GM21786 (cell line): ENCODE data around the gene SHBG.
"Not testable (repeated sequence)": the region's sequence is repeated elsewhere in the genome, so short reads cannot be mapped to it uniquely, and the experiment has no call there.

Experiments
- ATAC-seq: cut with Tn5 transposase; IDR thresholded peaks from one replicate; pipeline ENCODE4 v1.9.1; 2021; ENCODE audit not compliant: unreplicated experiment

The SHBG gene

DNA sequence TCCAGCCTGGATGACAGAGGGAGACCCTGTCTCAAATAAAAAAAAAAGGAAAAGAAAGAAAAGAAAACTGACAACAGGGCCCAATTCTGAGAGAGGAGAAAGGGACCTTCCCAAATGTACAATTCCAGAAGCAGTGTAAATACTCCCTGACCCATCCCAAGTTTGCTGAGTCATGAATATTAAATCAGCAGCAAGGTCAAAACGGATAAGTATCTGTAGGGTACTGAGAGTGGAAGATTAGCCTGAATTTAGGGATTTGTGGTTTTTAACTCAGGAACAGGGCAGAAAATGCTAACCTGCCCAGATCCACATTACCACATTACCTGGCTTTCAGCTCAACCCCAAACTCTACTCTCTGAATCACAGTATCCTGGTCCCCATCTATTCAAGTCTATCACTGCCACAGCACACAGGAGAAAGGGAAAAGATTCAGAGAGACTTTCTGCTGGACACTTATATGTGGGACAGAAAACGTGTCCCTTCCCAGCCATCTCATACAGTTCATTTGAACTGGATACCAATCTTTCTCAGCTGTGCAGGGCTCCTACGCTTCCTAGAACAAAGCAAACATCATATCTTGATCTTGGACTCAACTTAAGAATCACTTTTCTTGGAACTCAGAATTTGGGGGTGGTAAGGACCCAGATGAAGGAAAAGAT is 18.2 kb upstream of the SHBG start:
- ATAC-seq: no peak

DNA sequence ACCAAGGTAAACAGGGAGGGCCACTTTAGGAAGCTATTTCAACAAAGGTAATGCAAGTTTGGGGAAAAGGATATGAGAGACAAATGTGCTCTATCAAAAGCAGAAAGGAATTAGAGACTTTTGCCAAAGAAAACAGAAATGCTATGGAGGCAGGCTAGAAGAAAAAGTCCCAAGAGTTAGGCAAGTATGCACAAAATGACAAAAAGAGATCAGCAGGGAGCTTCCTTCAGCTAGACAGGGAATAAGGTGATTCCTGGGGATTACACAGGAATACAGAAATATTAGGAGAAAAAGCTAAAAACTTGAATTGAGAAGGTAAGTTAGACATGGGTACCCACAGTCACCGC is 17.7 kb upstream of the SHBG start:
- no peak for ATAC-seq

DNA sequence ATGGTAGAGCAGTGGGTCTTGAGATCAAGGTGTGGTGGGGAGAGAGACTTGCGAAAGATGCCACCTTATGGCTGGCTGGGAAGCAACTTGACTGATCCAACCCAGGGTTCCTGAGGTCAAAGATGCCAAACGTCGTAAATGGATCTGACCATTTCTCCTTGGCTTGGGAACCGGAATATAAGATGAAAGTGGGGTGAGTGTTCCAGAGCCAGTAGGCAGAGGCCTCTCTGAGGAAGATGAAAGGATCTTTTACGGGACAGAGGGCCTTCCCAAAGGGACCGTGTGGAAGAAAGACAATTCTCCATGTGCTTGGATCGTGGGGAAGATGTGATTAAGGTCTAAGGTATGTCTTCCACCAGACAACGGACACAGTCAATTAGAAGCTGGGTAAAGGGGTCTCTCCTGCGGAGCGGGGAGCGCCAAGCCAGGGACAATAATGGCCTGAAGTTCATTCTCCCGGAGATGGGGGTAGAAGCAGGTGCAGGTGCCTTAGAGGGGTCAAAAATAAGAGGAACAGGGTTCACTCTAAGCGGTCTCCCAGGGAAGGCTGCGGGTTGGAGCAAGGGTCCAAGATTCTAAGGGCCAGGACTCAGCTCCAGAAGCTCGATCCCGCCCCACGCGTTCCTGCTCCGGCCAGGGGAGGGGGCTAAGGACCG is 16.0 kb upstream of the SHBG start:
- ATAC-seq: no peak

DNA sequence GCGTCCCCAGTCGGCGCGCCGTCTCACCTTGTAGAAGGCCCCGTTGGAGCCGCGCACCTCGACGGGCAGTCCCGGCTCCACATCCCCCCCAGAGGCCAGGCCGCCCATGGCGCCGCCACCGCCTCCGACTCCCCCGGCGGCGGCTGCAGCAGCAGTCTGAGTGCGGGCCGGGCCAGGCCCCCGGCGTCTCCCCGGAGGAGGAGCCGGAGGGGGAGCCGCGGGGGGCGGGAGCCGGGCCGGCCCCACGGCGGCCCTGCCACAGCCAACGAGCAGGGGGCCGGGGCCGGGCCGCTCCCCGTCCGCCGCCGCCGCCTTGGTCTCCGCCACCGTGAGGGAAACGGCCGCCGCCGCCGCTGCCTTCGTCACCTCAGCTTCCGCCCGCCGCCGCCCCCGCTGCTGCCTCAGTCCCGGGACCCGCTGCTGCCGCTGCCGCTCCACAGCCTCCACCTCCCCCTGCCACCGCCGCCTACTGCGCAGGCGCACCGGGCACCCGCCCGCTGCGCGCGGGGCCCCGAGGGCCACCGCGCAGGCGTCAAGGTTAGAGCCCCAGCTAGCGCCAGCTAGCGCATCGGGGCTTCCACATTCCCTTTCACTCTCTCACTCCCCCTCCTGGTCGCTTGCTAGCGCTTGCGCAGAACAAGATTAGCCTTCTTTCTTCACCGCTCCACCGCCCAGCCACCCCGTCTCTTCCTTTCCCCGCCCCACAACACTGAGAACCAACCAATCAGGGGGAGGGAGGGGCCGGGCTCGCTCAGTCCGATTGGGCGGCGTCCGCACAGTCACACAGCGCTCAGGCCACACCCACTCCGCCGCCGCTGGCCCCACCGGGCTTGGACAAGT is 15.3 kb upstream of the SHBG start, which contains the start of gene FXR2:
Gene FXR2 (minus strand): TSS at position 473 of the 840 bp plus-strand sequence. CDS start 365 bp downstream, at position 108.
- peak; percentile 80 for ATAC-seq

DNA sequence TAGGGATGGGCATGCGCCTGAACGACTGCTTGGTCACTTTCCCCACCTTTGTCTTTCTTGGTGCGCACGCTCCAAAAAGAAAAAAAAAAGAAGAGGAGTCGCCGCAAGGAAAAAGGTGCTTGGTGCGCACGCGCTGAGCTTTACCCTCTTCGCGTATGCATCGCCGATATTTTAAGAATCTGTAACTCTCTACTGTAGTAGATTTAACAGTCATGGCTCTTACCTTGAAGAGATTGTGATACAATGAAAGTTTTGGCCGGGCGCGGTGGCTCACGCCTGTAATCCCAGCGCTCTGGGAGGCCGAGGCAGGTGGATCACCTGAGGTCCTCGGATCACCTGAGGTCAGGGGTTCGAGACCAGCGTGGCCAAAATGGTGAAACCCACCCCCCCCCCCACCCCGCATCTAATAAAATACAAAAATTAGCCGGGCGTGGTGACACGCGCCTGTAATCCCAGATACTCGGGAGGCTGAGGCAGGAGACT is 14.6 kb upstream of the SHBG start:
- ATAC-seq: no peak

DNA sequence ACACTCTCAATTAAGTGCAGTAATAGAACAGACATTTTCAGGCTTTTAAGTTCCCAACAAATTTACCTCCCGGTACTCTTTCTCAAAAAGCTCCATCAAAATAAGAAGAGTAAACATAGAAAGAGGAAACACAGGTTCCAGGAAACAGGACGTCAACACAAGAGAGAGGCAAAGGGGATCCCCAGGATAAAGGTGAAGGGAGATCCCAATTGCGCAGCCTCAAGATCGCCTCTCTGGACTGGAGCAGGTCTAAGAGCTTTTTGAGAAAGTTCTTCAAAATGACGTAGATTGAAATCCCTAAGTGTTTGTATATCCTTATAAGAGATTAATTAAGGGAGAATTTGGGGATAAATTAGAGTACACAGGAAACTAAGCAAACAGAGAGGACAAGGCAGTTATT is 11.3 kb upstream of the SHBG start:
- no peak for ATAC-seq

DNA sequence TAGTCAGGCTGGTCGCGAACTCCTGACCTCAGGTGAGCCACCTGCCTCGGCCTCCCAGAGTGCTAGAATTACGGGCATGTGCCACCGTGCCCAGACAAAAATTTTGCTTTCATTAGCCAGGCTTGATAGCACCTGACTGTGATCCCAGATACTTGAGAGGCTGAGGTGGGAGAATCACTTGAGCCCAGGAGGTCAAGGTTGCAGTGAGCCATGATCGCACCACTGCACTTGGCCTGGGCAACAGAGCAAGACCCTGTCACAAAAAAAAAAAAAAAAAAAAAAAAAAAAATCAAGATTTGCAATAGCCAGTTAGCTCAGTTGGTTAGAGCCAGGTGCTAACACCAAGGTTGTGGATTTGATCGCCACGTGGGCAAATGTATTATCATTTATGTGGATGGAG is 9.1 kb upstream of the SHBG start:
- ATAC-seq: no peak

DNA sequence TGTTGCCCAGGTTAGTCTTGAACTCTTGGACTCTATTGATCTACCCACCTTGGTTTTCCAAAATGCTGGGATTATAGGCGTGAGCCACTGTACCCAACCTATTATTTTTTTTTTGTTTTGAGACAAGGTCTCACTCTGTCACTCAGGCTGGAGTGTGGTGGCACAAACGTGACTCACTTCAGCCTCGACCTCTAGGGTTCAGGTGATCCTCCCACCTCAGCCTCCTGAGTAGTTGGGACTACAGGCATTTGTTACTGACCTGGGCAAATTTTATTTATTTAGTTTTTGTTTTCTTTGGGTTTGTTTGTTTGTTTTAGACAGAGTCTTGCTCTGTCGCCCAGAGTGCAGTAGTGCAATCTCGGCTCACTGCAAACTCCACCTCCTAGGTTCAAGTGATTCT is 6.3 kb upstream of the SHBG start:
- ATAC-seq: no peak

DNA sequence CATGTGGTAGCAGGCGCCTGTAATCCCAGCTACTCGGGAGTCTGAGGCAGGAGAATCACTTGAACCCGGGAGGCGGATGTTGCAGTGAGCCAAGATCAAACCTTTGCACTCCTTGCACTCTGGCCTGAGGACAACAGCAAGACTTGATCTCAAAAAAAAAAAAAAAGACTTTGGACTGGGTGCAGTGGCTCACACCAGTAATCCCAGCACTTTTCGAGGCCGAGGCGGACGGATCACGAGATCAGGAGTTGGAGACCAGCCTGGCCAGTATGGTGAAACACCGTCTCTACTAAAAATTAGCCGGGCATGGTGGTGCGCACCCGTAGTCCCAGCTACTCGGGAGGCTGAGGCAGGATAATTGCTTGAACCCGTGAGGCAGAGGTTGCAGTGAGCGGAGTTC is 4.2 kb upstream of the SHBG start:
- not testable (repeated sequence) for ATAC-seq

DNA sequence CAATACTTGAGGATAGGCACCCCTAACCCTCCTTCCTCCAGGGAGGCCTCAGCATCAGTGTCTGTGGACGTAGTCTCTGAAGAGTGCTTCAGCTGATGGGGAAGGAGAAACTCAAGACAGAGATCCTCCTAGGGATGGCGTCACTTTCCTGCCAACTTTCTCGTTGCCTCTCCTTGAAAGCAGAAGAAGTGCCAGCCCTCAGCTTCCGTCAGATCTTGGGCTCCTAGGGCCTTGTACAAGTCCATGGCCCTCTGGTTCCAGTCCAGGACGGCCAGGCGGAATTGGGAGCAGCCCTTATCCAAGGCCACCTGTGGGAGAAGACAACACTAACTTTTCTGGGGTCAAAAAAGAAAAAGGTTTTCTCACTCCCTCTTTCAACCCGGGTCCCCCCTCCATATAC is 3.6 kb upstream of the SHBG start:
- no peak for ATAC-seq

DNA sequence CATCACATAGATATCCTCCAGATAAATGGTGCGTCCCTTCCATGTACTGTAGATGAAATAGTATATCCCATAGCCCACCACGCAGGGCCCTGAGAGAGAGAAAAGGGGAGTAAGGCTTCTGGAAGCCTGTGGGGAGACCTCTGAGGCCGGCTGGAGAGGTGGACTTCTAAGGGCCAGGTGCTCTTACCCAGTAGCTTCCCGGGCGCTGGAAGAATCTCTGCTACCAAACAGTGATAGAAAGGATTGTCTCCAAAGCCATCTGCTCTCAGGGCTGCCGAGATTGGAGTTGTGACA is 3.0 kb upstream of the SHBG start:
- no peak for ATAC-seq

DNA sequence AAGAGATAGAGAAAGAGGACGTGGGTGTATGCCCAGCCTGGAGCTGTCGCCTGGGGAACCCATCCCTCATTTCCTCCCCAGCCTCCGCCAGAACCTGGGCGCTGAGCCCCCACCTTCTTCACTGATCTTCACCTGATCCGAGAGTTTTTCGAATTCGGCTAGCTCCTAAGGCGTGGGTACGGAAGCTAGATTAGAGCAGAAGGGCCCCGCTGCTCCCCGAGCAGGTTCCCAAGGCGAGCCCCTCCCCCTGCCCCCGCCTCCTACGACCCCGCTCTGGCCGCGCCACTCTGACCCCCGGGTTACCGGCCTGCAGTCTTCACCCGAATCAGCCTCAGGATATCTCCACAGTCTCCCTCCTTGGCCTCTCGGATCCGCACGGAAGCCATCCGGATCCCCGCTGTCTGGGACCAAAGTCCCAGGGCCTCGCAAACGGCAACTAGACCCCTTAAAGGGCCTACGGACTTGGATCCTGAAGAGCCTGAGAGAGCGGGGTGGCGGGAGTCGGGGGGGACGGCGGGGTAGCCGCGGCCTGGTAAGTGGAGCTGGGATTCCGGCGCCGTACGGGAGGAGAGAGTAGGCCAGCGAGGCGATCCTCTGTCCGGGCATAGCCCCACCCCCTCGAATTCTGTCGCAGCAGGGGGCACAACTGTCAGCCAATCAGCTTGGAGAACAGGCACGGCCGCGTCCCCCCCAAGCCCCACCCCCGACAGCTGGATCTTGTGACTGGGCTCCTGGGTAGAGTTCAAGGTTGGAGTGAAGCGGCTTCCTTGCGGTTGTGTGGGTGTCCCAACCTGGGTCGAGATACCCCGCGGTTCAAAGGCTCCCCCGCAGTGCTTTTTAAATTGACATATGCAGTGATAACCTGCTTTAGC is 2.4 kb upstream of the SHBG start, which contains the start of gene SAT2:
Gene SAT2 (minus strand): TSS at position 572 of the 872 bp plus-strand sequence. CDS start 186 bp downstream, at position 386.
- ATAC-seq: peak; percentile 89

DNA sequence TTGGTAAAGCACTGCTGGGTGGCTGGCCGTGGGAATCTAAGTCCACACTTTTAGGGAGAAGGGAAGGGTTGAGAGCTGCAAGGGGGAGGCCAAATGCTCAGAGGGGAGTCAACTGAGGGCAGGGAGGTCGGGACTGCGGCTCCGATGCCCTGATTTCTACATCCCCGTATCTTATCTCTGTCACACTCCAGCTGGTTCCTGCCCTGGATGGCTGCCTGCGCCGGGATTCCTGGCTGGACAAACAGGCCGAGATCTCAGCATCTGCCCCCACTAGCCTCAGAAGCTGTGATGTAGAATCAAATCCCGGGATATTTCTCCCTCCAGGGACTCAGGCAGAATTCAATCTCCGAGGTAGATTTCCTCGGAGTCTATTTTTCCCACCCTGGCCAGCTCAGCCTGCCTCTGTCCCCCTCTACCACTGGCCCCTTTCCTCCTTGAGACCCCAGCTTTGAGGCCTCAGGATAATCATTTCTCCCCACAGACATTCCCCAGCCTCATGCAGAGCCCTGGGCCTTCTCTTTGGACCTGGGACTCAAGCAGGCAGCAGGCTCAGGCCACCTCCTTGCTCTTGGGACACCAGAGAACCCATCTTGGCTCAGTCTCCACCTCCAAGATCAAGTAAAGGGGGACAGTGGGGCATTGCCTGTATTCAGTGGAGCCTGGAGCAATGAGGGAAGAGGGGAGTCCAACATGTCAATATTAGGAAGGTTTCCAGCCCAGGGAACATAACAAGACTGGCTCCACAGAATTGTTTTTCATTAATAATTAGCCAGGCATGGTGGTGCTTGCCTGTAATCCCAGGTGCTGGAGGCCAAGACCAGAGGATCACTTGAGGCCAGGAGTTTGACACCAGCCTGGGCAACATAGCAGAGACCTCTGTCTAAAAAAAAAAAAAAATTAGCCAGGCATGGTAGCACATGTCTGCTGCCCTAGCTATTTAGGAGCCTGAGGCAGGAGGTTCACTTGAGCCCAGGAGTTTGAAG is 1.8 kb downstream of the SHBG start:
- no peak for ATAC-seq

DNA sequence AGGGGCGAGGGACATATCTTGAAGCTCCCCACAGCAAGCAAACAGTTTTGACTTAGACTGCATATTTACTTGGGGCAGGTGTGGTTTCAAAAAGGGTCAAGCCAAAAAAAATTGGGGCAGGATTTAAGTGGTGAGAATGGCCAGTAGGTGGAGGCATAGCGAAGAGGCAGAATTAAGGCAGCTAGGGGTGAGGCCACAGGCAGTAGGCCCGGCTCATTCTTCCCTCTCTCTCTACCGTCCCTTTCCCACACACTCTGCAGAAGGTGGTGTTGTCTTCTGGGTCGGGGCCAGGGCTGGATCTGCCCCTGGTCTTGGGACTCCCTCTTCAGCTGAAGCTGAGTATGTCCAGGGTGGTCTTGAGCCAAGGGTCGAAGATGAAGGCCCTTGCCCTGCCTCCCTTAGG is 2.6 kb downstream of the SHBG start:
- ATAC-seq: no peak

DNA sequence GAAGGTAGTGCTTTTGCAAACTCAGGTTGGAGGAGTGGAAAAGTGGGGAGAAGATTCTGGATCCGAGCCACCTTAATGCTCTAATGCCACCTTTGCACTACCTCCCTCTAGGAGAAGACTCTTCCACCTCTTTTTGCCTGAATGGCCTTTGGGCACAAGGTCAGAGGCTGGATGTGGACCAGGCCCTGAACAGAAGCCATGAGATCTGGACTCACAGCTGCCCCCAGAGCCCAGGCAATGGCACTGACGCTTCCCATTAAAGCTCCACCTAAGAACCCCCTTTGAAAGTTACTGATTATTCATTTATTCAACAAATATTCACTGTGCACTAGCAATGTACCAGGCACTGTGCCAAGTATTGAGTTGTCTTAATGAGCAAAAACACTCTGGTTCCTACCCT is 3.2 kb downstream of the SHBG start:
- no peak for ATAC-seq

DNA sequence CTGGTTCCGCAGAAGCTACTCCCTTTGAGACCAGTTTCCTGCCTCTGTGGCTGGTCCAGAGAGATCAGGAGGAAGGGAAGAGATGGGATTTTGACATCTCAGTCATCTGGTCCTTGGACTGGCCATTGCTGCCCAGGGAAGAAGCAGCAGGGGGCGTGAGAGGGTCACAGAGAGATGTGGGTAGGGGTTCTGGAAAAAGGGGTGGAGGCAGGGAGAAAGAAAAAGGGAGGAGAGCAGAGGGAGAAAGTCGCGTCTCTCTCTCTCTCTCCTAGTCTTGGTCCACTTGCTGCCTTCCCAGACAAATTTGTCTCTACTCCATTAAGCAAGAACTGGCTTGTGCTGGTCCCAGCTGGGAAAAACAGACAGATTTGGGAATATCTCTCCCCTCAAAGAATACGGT is 4.4 kb downstream of the SHBG start:
- ATAC-seq: no peak

DNA sequence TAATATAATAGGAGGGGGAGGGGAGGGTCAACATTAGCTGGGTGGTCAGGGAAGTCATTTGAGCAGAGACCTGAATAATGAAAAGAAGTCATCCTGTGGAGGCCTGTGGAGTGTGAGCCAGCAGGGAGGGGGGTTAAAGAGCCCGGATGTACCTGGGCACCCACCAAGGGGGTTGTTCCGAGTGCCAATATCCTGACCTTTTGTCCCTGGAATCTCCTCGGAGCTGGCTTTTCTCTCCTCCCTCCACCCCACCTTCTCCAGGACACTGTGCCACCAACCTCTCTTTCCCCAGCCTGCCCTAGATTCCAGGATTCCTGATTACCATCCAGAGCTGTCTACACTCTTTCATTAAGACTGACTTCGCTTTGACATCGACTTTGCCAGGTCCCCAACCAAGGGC is 6.2 kb downstream of the SHBG start:
- ATAC-seq: no peak

DNA sequence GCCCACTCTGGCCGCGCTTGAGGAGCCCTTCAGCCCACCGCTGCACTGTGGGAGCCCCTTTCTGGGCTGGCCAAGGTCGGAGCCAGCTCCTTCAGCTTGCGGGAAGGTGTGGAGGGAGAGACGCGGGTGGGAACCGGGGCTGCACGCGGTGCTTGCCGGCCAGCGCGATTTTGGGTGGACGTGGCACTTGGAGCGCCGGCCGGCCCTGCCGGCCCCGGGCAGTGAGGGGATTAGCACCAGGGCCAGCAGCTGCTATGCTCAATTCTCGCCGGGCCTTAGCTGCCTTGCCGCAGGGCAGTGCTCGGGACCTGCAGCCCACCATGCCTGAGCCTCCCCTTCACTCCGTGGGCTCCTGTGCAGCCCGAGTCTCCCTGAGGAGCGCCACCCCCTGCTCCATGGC is 10.8 kb downstream of the SHBG start:
- ATAC-seq: no peak

DNA sequence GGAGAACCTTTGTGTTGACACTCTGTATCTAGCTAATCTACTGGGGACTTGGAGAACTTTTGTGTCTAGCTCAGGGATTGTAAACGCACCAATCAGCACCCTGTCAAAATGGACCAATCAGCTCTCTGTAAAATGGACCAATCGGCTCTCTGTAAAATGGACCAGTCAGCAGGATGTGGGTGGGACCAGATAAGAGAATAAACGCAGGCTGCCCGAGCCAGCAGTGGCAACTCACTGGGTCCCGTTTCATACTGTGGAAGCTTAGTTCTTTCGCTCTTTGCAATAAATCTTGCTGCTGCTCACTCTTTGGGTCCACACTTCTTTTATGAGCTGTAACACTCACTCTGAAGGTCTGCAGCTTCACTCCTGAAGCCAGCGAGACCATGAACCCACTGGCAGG is 11.7 kb downstream of the SHBG start:
- ATAC-seq: not testable (repeated sequence)

DNA sequence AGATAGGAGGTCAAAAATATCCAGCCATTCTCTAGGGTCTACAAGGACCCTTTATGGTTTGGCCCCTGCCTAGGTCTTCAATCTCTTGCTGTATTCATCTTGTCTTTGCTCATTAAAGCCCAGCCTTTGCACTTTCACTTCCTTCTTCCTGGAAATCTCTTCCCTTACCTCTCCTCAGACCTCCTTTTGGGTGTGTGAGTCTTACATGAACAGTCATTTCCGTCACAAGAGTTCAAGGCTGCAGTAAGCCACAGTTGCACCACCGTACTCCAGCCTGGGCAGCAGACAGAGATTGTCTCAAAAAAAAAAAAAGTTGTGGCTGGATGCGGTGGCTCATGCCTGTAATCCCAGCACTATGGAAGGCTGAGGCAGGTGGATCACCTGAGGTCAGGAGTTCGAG is 14.8 kb downstream of the SHBG start:
- ATAC-seq: no peak
